Hematopoietic multipotent progenitor cell treated with erythropoietin and hydrocortisone succinate and interleukin-3 and kit ligand, for 8 days (in vitro differentiated cells): ENCODE measurements around the gene PDE6B.
"Not testable (repeated sequence)": the region's sequence is repeated elsewhere in the genome, so short reads cannot be mapped to it uniquely, and the experiment has no call there.

ENCODE experiments used
- DNase-seq: peaks from one replicate; pipeline ENCODE4 v3.0.0-alpha.2; 2015

PDE6B gene

DNA sequence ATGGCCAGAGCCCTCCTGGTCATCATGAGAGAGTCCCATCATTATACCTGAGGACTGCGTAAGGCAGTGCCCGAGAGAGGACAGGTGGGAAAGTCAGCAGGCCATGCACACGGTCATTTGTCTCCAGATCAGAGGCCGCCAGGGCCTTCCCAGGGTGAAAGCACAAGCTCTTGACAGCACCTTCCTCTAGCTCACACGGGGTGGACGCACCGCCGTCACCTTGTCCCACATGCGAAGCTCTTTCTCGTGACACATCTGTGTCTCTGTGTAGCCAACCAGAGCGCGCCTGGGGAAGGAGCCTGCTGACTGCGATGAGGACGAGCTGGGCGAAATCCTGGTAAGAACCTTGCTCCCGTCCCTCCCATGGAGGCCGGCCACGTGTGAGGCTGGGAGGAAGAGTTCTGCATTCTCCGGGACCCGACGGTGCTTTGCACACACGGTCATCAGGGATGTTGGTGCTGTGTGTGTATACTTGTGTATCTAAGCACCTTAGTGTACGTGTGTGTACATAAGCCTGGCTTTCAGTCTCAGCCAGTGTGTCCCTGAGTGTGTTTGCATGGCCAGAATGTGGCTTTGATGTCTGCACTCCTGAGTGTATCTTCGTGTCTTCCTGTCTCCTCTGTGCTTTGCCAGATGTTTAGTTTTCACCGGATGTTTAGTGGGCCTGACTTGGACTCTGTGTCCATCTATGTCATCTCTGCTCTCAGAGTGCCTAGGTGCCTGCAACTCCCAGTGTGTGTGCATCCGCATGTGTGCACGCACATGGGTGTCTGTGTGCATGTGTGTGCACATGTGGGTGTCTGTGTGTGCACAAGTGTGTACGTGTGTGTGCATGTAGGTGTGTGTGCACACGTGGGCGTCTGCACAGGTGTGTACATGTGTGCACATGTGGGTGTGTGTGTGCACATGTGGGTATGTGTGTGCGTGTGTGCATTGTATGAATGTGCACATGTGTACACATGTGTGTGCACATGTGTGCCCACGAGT lies 33.6 kb downstream of the PDE6B start:
- no peak for DNase-seq

DNA sequence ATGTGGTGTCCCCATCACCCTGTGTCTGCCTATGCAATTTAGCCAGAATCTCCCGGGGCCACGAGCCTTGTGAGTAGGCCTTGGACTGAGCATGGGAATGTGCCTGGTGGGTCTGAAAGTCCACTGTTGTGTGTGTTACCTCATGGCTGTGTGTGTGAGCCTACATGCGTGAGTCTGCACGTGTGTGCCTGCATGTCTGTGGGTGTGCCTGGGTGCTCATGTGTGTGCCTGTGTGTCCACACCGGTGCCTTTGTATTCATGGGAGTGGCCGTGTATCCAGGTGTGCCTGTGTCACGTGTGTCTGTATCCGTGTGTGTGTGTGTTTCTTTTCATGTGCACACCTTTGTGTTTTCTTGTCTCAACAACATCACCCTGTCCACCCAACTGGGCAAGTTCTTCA lies 34.5 kb downstream of the PDE6B start:
- DNase-seq = no peak

- DNase-seq = no peak
Observed at GRCh38 chr4:660401-660800, 35.0 kb downstream of the PDE6B start.

- no peak for DNase-seq
Observed at GRCh38 chr4:661231-661630, 35.9 kb downstream of the PDE6B start.

GRCh38 chr4:661881-662761 lies 36.7 kb downstream of the PDE6B start:
- DNase-seq = no peak

- no peak for DNase-seq
Observed at GRCh38 chr4:663046-663437, 37.7 kb downstream of the PDE6B start.

DNA sequence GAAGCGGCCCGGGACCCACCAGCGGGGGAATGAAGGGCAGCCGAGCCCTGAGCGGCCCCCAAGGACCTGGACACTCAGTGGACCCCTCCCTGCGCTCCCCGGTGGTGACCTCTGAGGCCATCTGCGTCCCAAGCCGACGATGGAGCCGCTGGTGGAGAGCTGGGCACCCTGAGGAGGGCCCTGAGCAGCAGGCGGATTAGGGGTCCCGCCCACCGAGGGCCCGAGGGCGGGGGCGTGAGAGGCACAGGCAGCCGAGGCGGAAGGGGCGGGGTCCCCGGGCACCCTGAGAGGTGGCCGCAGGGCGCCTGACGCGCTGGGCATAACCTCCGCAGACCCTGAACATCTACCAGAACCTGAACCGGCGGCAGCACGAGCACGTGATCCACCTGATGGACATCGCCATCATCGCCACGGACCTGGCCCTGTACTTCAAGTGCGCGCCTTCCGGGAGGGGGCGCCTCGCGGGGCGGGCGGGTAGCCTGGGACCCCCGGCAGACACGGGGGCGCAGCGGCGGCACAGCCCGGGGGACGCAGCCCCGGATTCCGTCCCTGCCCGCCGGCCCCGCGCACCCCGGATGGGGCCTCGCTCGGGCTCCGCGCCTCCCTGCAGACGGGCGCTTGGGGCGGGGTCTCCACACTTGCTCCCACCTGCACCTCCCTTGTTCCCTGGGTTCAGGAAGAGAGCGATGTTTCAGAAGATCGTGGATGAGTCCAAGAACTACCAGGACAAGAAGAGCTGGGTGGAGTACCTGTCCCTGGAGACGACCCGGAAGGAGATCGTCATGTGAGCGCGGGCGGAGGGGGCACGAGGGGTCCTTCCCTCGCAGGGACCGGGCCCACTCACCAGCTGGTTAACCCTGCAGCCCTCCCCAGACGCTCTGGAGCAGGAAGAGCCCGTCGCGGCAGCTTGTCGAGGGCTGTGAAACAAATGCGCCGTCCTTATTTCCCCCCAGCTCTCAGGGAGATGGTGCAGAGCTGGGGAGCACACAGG lies 38.4 kb downstream of the PDE6B start:
- DNase-seq = peak; percentile 74

GRCh38 chr4:664713-665231 lies 39.4 kb downstream of the PDE6B start:
- DNase-seq = no peak

GRCh38 chr4:665381-665750 lies 40.0 kb downstream of the PDE6B start:
- DNase-seq = no peak

GRCh38 chr4:665751-666435 lies 40.5 kb downstream of the PDE6B start:
- no peak for DNase-seq

DNA sequence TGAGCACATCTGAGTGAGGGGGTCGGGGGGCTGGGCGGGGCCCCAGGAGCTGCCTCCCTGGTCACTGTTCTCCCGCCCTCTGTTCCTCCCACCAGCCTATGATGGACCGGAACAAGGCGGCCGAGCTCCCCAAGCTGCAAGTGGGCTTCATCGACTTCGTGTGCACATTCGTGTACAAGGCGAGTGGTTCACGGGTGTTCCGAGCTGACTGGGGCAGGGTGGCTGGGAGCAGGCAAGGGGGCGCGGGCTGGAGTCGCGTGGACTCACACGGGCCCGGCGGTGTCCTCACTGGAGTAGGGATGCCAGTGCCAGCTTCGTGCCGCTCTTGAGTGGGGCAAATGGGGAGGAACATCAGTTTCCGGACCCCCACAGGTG lies 41.0 kb downstream of the PDE6B start:
- no peak for DNase-seq

DNA sequence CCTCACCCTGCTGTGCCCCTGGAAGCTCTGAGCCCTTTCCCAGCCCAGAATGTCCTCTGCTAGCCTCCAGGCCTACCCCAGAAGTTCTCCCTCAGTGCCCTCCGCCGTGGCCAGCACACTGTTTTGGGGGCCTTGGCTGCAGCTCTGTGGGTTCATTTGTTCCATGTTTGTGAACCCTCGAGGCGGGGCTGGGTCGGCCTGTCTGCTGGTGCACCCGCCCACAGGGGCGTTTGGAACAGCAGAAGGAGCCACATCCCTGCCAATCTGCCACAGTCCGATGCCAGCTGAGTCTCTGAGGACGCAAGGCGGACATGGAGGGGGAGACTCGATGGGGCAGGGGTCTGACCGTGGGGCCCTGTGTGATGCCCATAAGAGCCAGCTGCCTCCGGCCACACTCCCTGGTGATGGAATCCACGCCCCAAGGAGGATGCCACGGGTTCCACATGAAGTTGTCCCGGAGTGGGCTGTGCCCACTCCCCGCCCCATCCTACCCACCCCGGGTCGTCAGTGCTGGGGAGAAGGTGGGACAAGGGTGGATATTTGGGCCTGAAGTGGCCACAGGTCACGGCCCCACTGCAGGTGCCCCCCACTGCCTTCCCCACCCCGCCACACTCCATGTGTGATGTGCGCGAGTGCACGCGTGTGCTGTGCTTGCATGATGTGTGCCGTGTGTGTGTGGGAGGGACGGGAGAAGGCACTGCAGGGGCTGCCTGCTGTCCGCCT lies 41.6 kb downstream of the PDE6B start:
- no peak for DNase-seq

DNA sequence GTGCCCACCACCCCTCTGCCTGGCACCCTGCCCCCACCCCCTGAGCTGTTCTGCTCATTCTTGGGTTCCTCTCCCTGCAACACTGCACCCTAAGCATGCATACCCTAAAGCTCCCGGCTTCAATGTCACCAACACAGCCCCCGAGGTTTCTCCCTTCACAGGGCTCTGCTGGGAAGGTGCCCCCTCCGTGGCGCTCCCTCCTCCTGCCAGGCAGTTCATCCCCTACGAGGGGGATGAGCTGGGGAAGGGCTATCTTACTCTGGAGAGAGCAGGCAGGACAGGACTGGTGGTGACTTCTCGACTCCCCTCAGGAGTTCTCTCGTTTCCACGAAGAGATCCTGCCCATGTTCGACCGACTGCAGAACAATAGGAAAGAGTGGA lies 42.2 kb downstream of the PDE6B start:
- no peak for DNase-seq

DNA sequence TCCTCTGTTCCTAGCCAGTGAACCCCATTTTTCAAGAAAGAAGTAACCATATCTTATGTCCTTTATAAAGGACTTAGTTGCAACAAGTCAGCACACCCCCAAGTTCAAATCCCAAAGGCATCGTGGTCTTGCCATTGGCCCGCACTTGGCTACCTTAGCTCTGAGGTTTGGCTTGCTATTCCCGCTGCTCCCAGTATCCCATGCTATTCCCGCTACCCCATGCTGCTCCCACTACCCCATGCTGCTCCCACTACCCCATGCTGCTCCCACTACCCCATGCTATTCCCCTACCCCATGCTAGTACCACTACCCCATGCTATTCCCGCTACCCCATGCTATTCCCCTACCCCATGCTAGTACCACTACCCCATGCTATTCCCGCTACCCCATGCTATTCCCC lies 42.8 kb downstream of the PDE6B start:
- not testable (repeated sequence) for DNase-seq

GRCh38 chr4:669806-670559 lies 44.6 kb downstream of the PDE6B start:
- DNase-seq = not testable (repeated sequence)

DNA sequence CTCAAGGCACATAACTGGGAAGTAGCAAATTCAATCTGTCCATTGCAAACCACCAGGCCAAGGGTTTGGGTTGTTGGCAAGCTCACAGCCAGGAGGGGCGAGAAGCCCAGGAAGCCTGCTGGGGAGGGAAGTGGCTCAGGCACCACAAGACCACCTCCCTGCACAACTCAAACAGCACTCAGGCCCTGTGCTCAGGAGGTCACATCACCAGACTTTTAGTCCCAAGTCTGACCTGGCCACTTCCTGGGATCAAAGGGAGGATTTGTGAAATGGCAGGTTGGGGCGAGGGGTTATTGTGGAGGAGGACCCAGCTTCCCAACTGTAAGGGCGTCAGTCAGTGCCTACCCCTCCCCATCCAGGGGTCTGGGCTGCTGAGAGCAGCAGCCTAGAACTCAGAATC lies 46.4 kb downstream of the PDE6B start:
- no peak for DNase-seq

DNA sequence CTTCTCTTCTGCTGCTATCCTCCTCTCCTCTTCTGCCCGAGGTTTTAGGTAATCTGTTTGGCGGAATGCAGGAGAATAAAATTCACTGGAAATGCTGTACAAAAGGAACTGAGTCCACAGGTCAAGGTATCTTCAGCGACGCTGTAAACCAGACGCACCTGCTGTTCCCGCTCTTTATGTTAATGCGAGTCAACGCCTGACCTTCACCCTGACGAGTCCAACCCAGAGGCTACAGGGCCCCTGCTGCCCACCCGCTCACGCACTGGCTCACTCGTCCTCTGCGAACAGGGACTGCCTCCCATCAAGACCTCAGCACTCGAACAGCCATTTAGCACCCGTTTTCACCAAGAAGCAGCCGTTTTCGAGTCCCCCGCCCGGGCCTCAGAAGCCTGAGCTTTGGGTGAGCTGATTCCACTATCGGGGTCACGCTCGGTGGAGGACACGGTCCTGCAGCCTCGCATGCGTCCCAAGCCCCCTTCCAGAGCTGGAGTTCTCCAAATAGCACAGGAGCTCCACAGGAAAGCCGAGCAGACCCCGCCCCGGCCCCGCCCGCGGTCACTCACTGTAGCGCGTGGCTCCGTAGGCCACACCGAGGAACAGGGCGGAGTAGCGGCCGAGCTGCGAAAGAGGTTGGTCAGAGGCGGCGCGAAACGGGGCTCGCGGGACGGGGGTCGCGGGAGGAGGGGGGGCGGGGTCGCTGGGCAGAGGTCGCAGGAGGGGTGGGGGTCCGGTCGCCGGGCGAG lies 48.1 kb downstream of the PDE6B start:
- no peak for DNase-seq

DNA sequence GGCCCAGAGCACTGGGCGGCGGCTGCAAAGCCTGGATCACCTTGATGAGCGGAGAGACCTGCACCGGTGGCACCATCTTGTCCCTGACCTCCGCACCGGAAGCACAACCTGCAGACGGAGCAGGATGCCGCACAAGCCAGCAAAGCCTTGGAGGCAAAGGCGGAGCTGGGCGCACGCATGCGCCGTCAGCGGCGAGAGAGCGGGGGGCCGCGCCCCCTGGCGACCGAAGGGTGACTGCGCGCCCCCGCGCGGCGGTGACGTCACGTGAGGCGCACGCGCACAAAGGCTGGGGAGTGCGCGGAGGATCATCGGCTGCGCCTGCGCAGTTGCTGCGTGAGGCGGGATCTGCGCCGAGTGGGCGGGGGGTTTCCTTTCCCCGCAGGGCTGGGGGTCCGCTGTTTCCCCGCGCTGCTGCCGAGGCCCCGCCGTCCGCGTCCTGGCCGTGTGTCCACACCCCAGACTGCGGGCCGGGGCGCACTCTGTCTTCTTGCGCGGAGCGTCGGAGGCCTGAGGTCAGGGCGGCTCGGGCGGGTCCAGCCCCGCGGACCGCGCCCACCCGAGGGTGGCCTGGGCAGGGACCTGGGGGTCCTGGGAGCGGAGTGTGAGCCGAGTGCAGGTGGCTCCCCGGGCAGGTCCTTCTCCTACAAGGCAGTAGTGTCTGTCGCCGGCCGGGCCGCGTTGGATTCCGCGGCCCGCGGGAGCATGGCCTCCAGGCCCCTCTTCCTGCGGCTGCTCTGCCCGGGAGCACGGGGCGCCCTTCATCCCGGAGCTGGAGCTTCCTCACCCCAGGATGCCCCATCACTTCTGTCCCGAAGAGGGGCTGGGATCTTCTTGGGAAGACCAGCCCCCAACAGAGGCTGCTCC lies 49.0 kb downstream of the PDE6B start, which contains the start of the genes ATP5ME and MYL5:
Gene ATP5ME (minus strand): TSS at position 105 of the 864 bp plus-strand sequence. CDS start 29 bp downstream, at position 76.
Gene MYL5 (plus strand): TSS at position 371 of the 864 bp plus-strand sequence. CDS start 3,485 bp downstream, outside the sequence.
- DNase-seq = peak; percentile 97
